Endothelial cell of umbilical vein (primary cell): ENCODE data around the gene KCND2. TPM values are rescaled to one million over a fixed set of nuclear protein-coding genes. Genes with fewer than 3 reads are reported as not detected.
A peak's percentile ranks its signal among the peaks of the same experiment; 100 is the strongest.

ENCODE experiments used
- BruUV-seq: library from RNA; stranded (reverse); fragments of 400-500 nt; replicated peaks from 2 replicates; lab custom pipeline; 2021; lab: Mats Ljungman, UMichigan
- CTCF ChIA-PET: fragments of 300-600, 350-600 bp; sonication (Branson Sonifier 250); formaldehyde crosslinking; loops from one replicate; lab custom pipeline; 2021; ENCODE audit warnings: antibody characterized with exemption, inconsistent platforms; lab: Charles Lee
- POLR2A ChIA-PET: fragments of 300-600, 350-600 bp; sonication (Branson Sonifier 250); formaldehyde crosslinking; loops from one replicate; lab custom pipeline; 2021; ENCODE audit warnings: antibody characterized with exemption, inconsistent platforms; lab: Charles Lee
- DNase-seq: peaks from one replicate; pipeline ENCODE4 v3.0.0-alpha.2; 2011; ENCODE audit warnings: low read depth, low spot score
- FAIRE-seq: peaks from 2 replicates; lab custom pipeline; 2011; peaks lifted over from hg19 to GRCh38; lab: Jason Lieb, UNC
- H2AFZ ChIP-seq: 2 replicates; pipeline ENCODE4 v1.6.0; 2012; ENCODE audit warnings: low read depth, low read length, control low read depth, inconsistent platforms
- H3K27ac ChIP-seq: 2 replicates; pipeline ENCODE4 v1.5.1; 2011; ENCODE audit warnings: low read depth, mild to moderate bottlenecking, control low read depth, low read length, moderate library complexity; ENCODE audit not compliant: insufficient read depth
- H3K27me3 ChIP-seq, 2 experiments: 2 replicates each; pipeline versions ENCODE4 v1.6.0 to v1.6.1; 2011; ENCODE audit warnings: low read length in 2 of 2, mixed read lengths in 1 of 2; ENCODE audit not compliant: control insufficient read depth in 2 of 2, insufficient read depth in 2 of 2
- H3K36me3 ChIP-seq, 2 experiments: 2 replicates in 1 of 2; 3 replicates in 1 of 2; pipeline ENCODE4 v1.5.1; 2011; ENCODE audit warnings: low read length in 2 of 2, mild to moderate bottlenecking in 1 of 2, moderate library complexity in 1 of 2; ENCODE audit not compliant: control insufficient read depth in 2 of 2, insufficient read depth in 2 of 2; ENCODE audit errors: extremely low read depth in 1 of 2
- H3K4me1 ChIP-seq: 3 replicates; pipeline ENCODE4 v1.5.1; 2011; ENCODE audit warnings: mild to moderate bottlenecking, low read length; ENCODE audit not compliant: control insufficient read depth, insufficient read depth; ENCODE audit errors: extremely low read depth
- H3K4me2 ChIP-seq: 2 replicates; pipeline ENCODE4 v1.6.1; 2011; ENCODE audit warnings: low read length, control low read depth, mixed read lengths; ENCODE audit not compliant: insufficient read depth
- H3K4me3 ChIP-seq, 3 experiments: fragments of 200-600 bp in 1 of 3; sonication (generic), shearing (Covaris generic) in 1 of 3; replicated peaks in 1 of 3; 2 replicates each; pipeline ENCODE4 v1.5.1; 2011 to 2016; ENCODE audit warnings: control low read depth in 3 of 3, low read length in 3 of 3, mild to moderate bottlenecking in 2 of 3, inconsistent platforms in 1 of 3, low read depth in 1 of 3, moderate library complexity in 1 of 3; ENCODE audit not compliant: insufficient read depth in 1 of 3
- H3K79me2 ChIP-seq: 2 replicates; pipeline ENCODE4 v1.6.0; 2012; ENCODE audit warnings: low read length, inconsistent platforms; ENCODE audit not compliant: control insufficient read depth, insufficient read depth
- H3K9ac ChIP-seq: replicated peaks from 2 replicates; pipeline ENCODE3; 2011; ENCODE audit warnings: low read length, control low read depth; ENCODE audit not compliant: insufficient read depth; ENCODE audit errors: extremely low read depth
- H3K9me1 ChIP-seq: replicated peaks from 3 replicates; pipeline ENCODE4 v1.6.0; 2011; ENCODE audit warnings: mild to moderate bottlenecking, low read length; ENCODE audit not compliant: control insufficient read depth, insufficient read depth; ENCODE audit errors: extremely low read depth
- H3K9me3 ChIP-seq: replicated peaks from 2 replicates; pipeline ENCODE4 v1.5.1; 2012; ENCODE audit warnings: low read length, inconsistent platforms; ENCODE audit not compliant: control insufficient read depth, insufficient read depth
- H4K20me1 ChIP-seq: replicated peaks from 2 replicates; pipeline ENCODE3; 2011; ENCODE audit warnings: mild to moderate bottlenecking, low read length; ENCODE audit not compliant: control insufficient read depth, insufficient read depth; ENCODE audit errors: extremely low read depth
- EZH2 ChIP-seq: IDR thresholded peaks from 2 replicates; pipeline ENCODE4 v1.6.1; 2012; ENCODE audit warnings: borderline replicate concordance, low read depth, mild to moderate bottlenecking, moderate library complexity, low read length, inconsistent platforms; ENCODE audit not compliant: severe bottlenecking
- FOS ChIP-seq: IDR thresholded peaks from 2 replicates; pipeline ENCODE4 v1.6.1; 2011; ENCODE audit warnings: mild to moderate bottlenecking, low read length, moderate library complexity, borderline replicate concordance; ENCODE audit not compliant: insufficient read depth
- GATA2 ChIP-seq: IDR thresholded peaks from 2 replicates; pipeline ENCODE4 v1.7.0; 2011; ENCODE audit warnings: low read depth, mild to moderate bottlenecking, moderate library complexity, mixed read lengths, low read length; ENCODE audit not compliant: insufficient read length, insufficient read depth
- JUN ChIP-seq: IDR thresholded peaks from 2 replicates; pipeline ENCODE4 v1.6.1; 2011; ENCODE audit warnings: borderline replicate concordance, low read depth; ENCODE audit not compliant: insufficient read length, insufficient read depth
- MYC ChIP-seq: IDR thresholded peaks from one replicate; pipeline ENCODE4 v1.6.1; 2011; ENCODE audit warnings: mild to moderate bottlenecking, low read depth, low read length
- POLR2A ChIP-seq: IDR thresholded peaks from 2 replicates; pipeline ENCODE4 v1.6.1; 2012; ENCODE audit warnings: low read depth, mild to moderate bottlenecking, control low read depth, low read length
- POLR2AphosphoS5 ChIP-seq: IDR thresholded peaks from 2 replicates; pipeline ENCODE4 v1.6.1; 2012; ENCODE audit warnings: low read depth, mild to moderate bottlenecking, control low read depth, low read length, moderate library complexity; ENCODE audit not compliant: insufficient read depth
- dilution Hi-C: fragments of 300-500 bp; cut with MboI; formaldehyde crosslinking; loops from one replicate; pipeline ENCODE4 v1.15.0; 2019; ENCODE audit warnings: low sequenced_read_pairs; ENCODE audit not compliant: extremely low pct_ligation_motif_present
- intact Hi-C: fragments of 100-400 bp; cut with micrococcal nuclease; formaldehyde crosslinking; loops from one replicate; pipeline ENCODE4 v1.10.0; 2022
- polyA plus RNA-seq, 4 experiments: library from polyadenylated mRNA; depleted of rRNA in 3 of 4; stranded (reverse) in 3 of 4; unstranded in 1 of 4; fragments of >200 nt; gene quantifications; 2 replicates each; pipeline versions ENCODE4 v1.2.1 to v1.2.3, GENCODE V29; 2011 to 2012; ENCODE audit warnings: missing spikeins in 1 of 4
- total RNA-seq: library from RNA; stranded (reverse); gene quantifications from 2 replicates; pipeline ENCODE4 v1.2.3, GENCODE V29; 2021
- TF ChIP-seq, protein P1 (sequence below): IDR thresholded peaks from 2 replicates; pipeline ENCODE4 v1.6.1; 2011; ENCODE audit not compliant: insufficient read depth, insufficient read length
- TF ChIP-seq, protein P2 (sequence below), 2 donors: IDR thresholded peaks; 1 replicate in 1 of 2; 2 replicates in 1 of 2; pipeline ENCODE4 v1.5.1; 2011; ENCODE audit warnings: low read length in 2 of 2, mild to moderate bottlenecking in 2 of 2, moderate library complexity in 2 of 2, control low read depth in 1 of 2, inconsistent platforms in 1 of 2, low read depth in 1 of 2; ENCODE audit not compliant: insufficient read depth in 1 of 2; ENCODE audit errors: extremely low read depth in 1 of 2

Gene KCND2
- total and polyA plus RNA-seq, 2 donors (not counting 3 experiments of a cell fraction or from before 2014, with no cell fraction given), result not detected

DNA sequence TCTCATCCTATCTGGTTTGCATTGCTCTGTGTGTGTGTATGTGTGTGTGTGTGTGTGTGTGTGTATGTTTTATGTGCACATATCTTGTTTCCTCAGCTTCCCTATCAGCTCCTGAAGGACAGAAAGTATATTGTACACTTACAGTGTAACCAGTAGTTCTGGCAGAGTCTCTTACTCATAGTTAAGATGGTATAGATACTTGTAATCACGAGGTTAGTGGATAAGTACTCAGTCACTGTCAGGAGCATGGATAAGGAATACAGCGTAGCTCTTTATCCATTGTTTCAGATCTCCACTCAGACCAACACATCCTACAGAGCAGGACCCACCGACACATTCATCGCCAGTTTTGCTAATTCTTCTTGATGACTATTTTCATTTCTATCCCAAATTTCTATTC lies 309.9 kb downstream of the KCND2 start:
- no peak overlapping the region for H2AFZ ChIP-seq
- ChIA-PET CTCF (no interaction called here), POLR2A (no interaction called here)
- FAIRE-seq (no peak), DNase-seq (no peak)
- no peaks in the 10 kb centered on the region for H3K79me2 ChIP-seq
- H3K9ac ChIP-seq, result no peak overlapping the region
- no peak overlapping the region for H3K4me3 ChIP-seq
- no peaks in the 10 kb centered on the region for H3K36me3 ChIP-seq
- TF ChIP-seq, protein P1, sequence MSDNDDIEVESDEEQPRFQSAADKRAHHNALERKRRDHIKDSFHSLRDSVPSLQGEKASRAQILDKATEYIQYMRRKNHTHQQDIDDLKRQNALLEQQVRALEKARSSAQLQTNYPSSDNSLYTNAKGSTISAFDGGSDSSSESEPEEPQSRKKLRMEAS, result no peak
- TF ChIP-seq FOS (no peak), POLR2AphosphoS5 (no peak), JUN (no peak), GATA2 (no peak), POLR2A (no peak), MYC (no peak), EZH2 (no peak)
- TF ChIP-seq, protein P2, sequence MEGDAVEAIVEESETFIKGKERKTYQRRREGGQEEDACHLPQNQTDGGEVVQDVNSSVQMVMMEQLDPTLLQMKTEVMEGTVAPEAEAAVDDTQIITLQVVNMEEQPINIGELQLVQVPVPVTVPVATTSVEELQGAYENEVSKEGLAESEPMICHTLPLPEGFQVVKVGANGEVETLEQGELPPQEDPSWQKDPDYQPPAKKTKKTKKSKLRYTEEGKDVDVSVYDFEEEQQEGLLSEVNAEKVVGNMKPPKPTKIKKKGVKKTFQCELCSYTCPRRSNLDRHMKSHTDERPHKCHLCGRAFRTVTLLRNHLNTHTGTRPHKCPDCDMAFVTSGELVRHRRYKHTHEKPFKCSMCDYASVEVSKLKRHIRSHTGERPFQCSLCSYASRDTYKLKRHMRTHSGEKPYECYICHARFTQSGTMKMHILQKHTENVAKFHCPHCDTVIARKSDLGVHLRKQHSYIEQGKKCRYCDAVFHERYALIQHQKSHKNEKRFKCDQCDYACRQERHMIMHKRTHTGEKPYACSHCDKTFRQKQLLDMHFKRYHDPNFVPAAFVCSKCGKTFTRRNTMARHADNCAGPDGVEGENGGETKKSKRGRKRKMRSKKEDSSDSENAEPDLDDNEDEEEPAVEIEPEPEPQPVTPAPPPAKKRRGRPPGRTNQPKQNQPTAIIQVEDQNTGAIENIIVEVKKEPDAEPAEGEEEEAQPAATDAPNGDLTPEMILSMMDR (IDR thresholded peaks at IDR 0.05; ENCODE audit: extremely low read depth in 1 of 2, insufficient read depth in 1 of 2, low read depth in 1 of 2, low read length in 2 of 2), result no peak
- intact Hi-C loops, result loop anchor here (2.0 to 10.0 kb wide), 3 partner anchors 359 to 862 kb away; no protein-coding TSS in a partner anchor
- BruUV-seq, result no TSS peak
- H3K27ac ChIP-seq, result peak overlapping the region; percentile 65
- H3K4me2 ChIP-seq, result no peak overlapping the region
- no peaks in the 10 kb centered on the region for H3K27me3 ChIP-seq
- no peaks in the 10 kb centered on the region for H3K9me1 ChIP-seq
- dilution Hi-C loops, result no loop called here
- no peaks in the 10 kb centered on the region for H4K20me1 ChIP-seq
- H3K9me3 ChIP-seq, result no peaks in the 10 kb centered on the region
- peaks cover 16% of the 10 kb centered on the region for H3K4me1 ChIP-seq
